ENCODE data around the gene CBX2. TPM values are rescaled to one million over a fixed set of nuclear protein-coding genes. Genes with fewer than 3 reads are reported as not detected.
A peak's percentile ranks its signal among the peaks of the same experiment; 100 is the strongest.
"Not testable (repeated sequence)": the region's sequence is repeated elsewhere in the genome, so short reads cannot be mapped to it uniquely, and the experiment has no call there.

Gene CBX2
- polyA plus RNA-seq, 3 donors from 2014 or later, result 0.33 TPM; not detected in 2

GRCh38 chr17:79765708-79766107 lies 12.2 kb upstream of the CBX2 start:
- Mint-ChIP-seq H3K4me3 (no peak overlapping the region), H3K36me3 (no peaks in the 10 kb centered on the region), H3K9me3 (no peaks in the 10 kb centered on the region), H3K4me1 (no peaks in the 10 kb centered on the region), H3K27me3 (ENCODE audit: low read depth in 3 of 3) (peaks cover 0 to 12% (median 2%) of the 10 kb centered on the region in 3 donors), H3K27ac (no peak overlapping the region)
- DNase-seq, result no peak

DNA sequence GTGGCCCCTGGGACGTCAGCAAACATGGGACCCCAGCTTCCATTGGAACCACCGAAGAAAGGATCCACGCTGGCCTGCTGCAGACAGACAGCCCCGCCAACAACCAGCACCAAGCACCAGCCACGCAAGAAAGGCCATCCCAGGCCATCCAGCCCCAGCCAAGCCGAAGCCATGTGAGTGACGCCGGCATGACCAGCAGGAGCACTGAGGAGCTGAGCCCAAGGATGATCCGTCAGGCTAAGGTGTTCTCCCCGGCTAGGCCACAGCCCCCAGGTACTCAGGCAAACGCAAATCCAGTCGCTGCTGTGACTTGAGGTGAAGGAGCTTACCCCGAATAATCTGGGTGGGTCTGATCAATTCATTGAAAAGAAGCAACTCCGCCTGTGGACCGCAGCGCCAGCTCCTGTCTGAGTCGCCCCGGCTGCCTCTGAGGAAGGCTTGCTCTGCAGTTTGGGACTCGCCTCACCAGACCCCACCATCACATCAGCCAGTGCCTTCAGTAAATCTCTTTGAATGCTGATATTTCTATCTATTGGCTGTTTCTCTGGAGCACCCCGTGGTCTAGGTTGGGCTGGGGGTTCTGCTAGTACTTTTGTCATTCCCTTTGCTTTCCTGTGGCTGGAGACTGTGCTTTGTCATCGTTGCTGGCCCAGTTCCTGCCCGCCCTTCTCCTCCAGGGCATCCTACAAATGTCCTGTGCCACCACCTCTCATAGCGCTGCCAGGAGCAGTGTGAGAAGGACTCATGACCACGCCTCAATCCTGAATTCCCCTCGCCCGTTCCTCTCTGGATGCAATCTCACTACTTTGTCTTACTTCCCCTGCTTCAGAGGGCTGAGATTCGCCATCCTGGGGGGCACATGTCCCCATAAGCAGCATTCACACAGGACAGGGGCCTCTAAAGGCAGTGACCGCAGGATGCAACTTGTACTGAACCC lies 8.1 kb upstream of the CBX2 start:
- DNase-seq, result no peak
- H3K27ac Mint-ChIP-seq, result no peak overlapping the region
- no peak overlapping the region for H3K4me3 Mint-ChIP-seq
- H3K36me3 Mint-ChIP-seq, result no peaks in the 10 kb centered on the region
- H3K27me3 Mint-ChIP-seq (ENCODE audit: low read depth in 3 of 3), result peaks cover 3 to 16% (median 5%) of the 10 kb centered on the region in 3 donors
- H3K9me3 Mint-ChIP-seq, result no peaks in the 10 kb centered on the region
- H3K4me1 Mint-ChIP-seq, result no peaks in the 10 kb centered on the region

DNA sequence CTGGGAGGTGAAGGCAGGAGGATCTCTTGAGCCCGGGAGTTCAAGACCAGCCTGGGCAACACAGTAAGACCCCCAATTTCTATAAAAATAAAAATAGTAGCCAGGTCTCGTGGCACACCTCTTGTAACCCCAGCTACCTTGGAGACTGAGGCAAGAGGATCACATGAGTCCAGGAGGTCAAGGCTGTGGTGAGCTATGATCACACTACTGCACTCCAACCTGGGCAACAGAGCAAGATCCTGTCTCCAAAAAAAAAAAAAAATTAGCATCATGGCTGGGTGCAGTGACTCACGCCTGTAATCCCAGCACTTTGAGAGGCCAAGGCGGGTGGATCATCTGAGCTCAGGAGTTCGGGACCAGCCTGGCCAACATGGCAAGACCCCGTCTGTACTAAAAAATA lies 6.7 kb upstream of the CBX2 start:
- Mint-ChIP-seq H3K27ac (no peak overlapping the region), H3K27me3 (ENCODE audit: low read depth in 3 of 3) (peaks cover 3 to 18% (median 5%) of the 10 kb centered on the region in 3 donors), H3K36me3 (no peaks in the 10 kb centered on the region), H3K9me3 (no peaks in the 10 kb centered on the region), H3K4me1 (no peaks in the 10 kb centered on the region), H3K4me3 (no peak overlapping the region)
- DNase-seq, result no peak

GRCh38 chr17:79772726-79773125 lies 5.2 kb upstream of the CBX2 start:
- peaks cover 8 to 10% of the 10 kb centered on the region in 2 donors for H3K4me1 Mint-ChIP-seq
- H3K27ac Mint-ChIP-seq, H3K36me3 Mint-ChIP-seq, H3K4me3 Mint-ChIP-seq, DNase-seq, H3K9me3 Mint-ChIP-seq: not testable (repeated sequence)
- H3K27me3 Mint-ChIP-seq (ENCODE audit: low read depth in 3 of 3), result peaks cover 11 to 23% (median 15%) of the 10 kb centered on the region in 3 donors

GRCh38 chr17:79774561-79774975 lies 3.4 kb upstream of the CBX2 start:
- H3K4me3 Mint-ChIP-seq, result no peak overlapping the region
- no peaks in the 10 kb centered on the region for H3K36me3 Mint-ChIP-seq
- peaks cover 11 to 31% (median 22%) of the 10 kb centered on the region in 3 donors for H3K27me3 Mint-ChIP-seq (ENCODE audit: low read depth in 3 of 3)
- DNase-seq, result no peak
- no peaks in the 10 kb centered on the region for H3K9me3 Mint-ChIP-seq
- peaks cover 16 to 19% of the 10 kb centered on the region in 2 donors for H3K4me1 Mint-ChIP-seq
- no peak overlapping the region for H3K27ac Mint-ChIP-seq

- DNase-seq, result no peak
- no peaks in the 10 kb centered on the region for H3K9me3 Mint-ChIP-seq
- H3K4me1 Mint-ChIP-seq, result peaks cover 16 to 19% of the 10 kb centered on the region in 2 donors
- no peak overlapping the region for H3K27ac Mint-ChIP-seq
- H3K4me3 Mint-ChIP-seq, result no peak overlapping the region
- H3K27me3 Mint-ChIP-seq (ENCODE audit: low read depth in 3 of 3), result peaks cover 13 to 36% (median 26%) of the 10 kb centered on the region in 3 donors
- H3K36me3 Mint-ChIP-seq, result no peaks in the 10 kb centered on the region
Observed at GRCh38 chr17:79775632-79776031, 2.3 kb upstream of the CBX2 start.

DNA sequence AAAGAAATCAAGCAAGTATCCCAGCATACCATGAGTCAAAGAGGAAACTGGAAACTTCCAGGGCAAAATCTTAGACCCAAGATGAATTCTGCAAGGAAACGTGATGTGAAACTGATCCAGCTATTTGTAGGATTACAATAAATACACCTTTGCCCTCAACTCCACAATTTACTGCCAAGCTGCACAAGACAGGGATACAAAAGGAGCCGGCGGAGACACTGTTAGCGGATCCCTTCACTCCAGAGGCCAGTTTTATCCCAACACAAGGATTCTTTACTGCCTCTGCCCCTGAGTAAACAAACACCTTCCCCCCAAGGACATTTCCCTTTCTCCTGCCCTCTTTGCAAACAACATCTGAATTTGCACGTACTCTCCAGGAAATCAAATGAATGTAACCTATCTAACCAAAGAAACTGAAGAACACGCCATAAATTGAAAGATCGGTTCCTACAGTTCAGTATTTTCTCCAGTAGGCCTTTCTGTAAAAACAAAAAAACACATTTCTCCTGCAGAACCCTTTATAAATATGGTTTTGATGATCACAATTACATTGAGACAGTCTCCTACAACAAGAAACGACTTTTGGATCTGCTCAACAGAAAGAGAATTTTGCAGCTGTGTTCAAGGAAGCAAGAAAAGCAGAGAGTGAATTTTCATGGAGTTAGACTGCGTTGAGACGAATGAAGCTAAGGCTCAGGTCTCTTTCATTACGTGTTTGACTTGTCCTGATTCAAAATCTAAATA lies 1.4 kb upstream of the CBX2 start:
- Mint-ChIP-seq H3K36me3 (no peaks in the 10 kb centered on the region), H3K4me3 (peak overlapping the region; percentile 47 to 78 (median 71)), H3K27me3 (ENCODE audit: low read depth in 3 of 3) (peaks cover 13 to 39% (median 26%) of the 10 kb centered on the region in 3 donors), H3K9me3 (no peaks in the 10 kb centered on the region), H3K27ac (no peak overlapping the region), H3K4me1 (peaks cover 16 to 19% of the 10 kb centered on the region in 2 donors)
- no peak for DNase-seq

DNA sequence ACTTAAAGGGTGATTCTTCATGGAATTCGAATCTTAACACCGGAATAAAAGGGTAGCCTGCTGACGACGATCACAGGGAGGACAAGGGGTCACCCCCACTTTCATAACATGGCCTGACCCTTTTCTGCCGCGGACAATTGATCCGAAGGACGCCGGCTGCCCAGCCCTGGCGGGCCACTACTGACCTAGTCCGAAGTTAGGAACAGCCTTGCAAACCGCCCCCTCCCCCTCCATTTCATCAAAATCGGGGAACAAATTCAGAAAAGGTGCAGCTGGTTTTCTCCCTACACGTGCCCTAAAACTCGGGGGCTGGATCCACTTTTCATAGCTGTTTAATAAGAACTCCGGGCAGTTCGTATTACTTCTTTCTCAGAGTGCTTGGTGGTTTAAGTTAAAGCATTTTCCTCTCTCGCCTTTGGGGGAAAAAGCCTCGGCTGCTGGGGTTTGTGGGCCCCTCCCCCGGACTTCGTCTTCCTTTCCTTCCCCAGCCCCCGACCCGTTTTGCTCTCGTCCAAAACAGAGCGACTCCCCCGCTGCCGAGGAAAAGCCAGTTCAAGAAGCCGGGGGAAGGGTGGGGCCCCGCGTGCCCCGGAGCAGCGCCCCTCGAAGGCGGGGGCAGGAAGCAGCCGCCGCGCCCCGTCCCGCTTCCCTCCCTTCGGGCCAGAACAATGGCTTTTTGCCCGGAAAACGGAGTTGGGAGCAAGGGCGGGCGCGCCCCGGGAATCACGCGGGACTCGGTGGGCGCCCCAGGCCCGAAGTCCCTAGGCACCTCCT lies 641 bp upstream of the CBX2 start:
- H3K27me3 Mint-ChIP-seq (ENCODE audit: low read depth in 3 of 3), result peaks cover 13 to 39% (median 26%) of the 10 kb centered on the region in 3 donors
- peak in 1 of 3 donors; percentile 30 for DNase-seq
- no peaks in the 10 kb centered on the region for H3K9me3 Mint-ChIP-seq
- H3K27ac Mint-ChIP-seq, result no peak overlapping the region
- H3K36me3 Mint-ChIP-seq, result no peaks in the 10 kb centered on the region
- peak overlapping the region; percentile 47 to 78 (median 71) for H3K4me3 Mint-ChIP-seq
- H3K4me1 Mint-ChIP-seq, result peaks cover 16 to 19% of the 10 kb centered on the region in 2 donors

- Mint-ChIP-seq H3K4me1 (peaks cover 16 to 19% of the 10 kb centered on the region in 2 donors), H3K4me3 (peak overlapping the region; percentile 81 to 88 (median 84)), H3K27ac (peak overlapping the region in 2 of 6 donors; percentile 30 to 35), H3K27me3 (ENCODE audit: low read depth in 3 of 3) (peaks cover 16 to 42% (median 30%) of the 10 kb centered on the region in 3 donors), H3K36me3 (no peaks in the 10 kb centered on the region), H3K9me3 (no peaks in the 10 kb centered on the region)
- no peak for DNase-seq
Observed at GRCh38 chr17:79778504-79779083, 646 bp downstream of the CBX2 start.

DNA sequence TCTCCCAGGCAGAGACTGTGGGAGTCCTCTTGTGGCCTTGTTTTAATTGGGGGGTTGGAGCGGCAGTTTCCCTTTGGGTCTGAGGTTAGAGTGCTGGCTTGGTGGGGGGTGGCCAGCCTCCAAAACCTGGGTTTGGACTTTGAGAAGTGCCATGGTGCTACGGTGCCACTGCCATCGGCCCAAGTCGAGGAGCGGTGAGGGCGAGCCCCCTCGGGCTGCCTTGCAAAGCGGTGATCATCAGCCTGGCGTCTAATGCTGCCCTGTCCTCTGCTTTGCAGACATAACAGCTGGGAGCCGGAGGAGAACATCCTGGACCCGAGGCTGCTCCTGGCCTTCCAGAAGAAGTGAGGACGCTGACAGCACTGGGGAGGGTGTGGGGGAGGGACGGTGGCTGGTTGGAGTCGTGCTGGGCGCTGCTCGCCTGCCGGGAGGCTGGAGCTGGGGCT lies 1.2 kb downstream of the CBX2 start:
- H3K36me3 Mint-ChIP-seq, result no peaks in the 10 kb centered on the region
- peaks cover 16 to 19% of the 10 kb centered on the region in 2 donors for H3K4me1 Mint-ChIP-seq
- H3K27ac Mint-ChIP-seq, result peak overlapping the region in 1 of 6 donors; percentile 30
- H3K27me3 Mint-ChIP-seq (ENCODE audit: low read depth in 3 of 3), result peaks cover 13 to 41% (median 28%) of the 10 kb centered on the region in 3 donors
- DNase-seq, result no peak
- H3K9me3 Mint-ChIP-seq, result no peaks in the 10 kb centered on the region
- peak overlapping the region; percentile 81 to 88 (median 84) for H3K4me3 Mint-ChIP-seq

DNA sequence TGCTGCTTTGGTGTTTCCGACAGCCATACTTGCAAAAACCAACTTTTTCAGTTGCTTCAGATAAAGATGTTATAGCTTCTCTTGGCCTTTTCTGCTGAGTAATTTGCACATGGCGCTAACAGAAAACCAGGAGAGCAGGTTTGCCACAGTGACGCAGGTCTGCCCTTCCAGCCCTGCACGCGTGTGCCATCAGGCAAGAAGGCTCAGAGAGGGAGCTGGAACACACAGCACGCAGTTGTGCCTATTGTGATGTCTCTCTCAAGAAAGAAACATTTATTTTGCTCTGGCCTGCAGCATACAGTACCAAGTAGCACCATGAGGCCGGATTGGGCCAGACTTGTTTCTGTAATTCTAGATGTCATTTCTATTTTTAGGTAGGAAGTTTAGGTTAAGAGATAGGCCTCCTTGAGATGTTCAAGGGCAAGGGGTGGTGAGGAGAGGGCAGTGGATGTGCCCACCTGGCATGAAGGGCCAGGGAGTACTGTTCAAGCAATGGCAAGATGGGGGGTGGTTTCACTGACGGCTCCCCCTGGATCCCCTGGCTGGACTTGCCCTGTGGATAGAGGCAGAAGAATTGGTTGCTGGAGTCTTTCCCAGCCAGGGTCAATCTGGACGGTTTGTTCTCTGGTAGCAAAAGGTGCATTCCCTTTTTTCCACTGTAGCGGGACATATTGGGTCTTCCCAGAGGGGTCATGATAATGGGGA lies 1.9 kb downstream of the CBX2 start:
- no peak overlapping the region for H3K27ac Mint-ChIP-seq

DNA sequence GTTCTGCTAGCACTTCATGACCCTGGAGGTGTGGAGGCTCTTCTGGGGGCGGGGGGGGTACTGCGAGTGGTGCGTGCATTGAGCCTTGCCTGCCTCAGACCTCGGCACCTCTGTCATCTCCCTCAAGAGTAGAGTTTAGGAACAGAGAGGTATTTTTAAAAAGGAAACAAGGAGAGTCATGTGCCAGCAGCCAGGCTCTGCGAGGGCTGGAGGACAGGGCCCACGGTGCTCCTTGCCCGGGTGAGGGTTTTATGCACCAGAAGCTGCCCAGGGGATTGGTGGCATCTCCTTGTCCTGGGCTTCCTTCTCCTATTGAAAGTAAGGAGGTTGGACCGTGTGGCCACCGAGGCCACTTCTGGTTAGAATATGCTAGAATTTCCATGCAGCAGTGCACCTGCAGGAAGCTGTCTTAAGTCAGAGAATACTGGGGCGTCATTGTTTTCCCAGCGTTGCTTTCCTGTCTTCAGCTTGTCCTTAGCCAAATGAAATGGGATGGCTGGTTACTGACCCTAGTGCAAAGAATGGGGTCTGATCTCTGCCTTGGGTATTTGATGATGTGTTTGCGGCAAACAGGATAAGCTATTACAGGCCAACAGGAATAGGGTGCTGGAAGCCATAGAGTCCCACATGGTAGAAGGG lies 3.2 kb downstream of the CBX2 start:
- H3K4me1 Mint-ChIP-seq, result peaks cover 16 to 19% of the 10 kb centered on the region in 2 donors
- no peak for DNase-seq
- no peaks in the 10 kb centered on the region for H3K36me3 Mint-ChIP-seq
- peak overlapping the region in 1 of 5 donors; percentile 3 for H3K4me3 Mint-ChIP-seq
- H3K27ac Mint-ChIP-seq, result no peak overlapping the region
- H3K27me3 Mint-ChIP-seq (ENCODE audit: low read depth in 3 of 3), result peaks cover 14 to 35% (median 28%) of the 10 kb centered on the region in 3 donors
- H3K9me3 Mint-ChIP-seq, result no peaks in the 10 kb centered on the region

More for the DNA sequence above, 1.9 kb downstream of the CBX2 start:
- Mint-ChIP-seq H3K4me3 (peak overlapping the region; percentile 30 to 88 (median 81)), H3K4me1 (peaks cover 16 to 19% of the 10 kb centered on the region in 2 donors), H3K36me3 (no peaks in the 10 kb centered on the region), H3K9me3 (no peaks in the 10 kb centered on the region), H3K27me3 (ENCODE audit: low read depth in 3 of 3) (peaks cover 11 to 40% (median 28%) of the 10 kb centered on the region in 3 donors)
- DNase-seq, result no peak

Data from immature natural killer cell (primary cell).